CD14-positive monocyte (primary cell): ENCODE results near the gene SCN3B. TPM values are rescaled to one million over a fixed set of nuclear protein-coding genes. Genes with fewer than 3 reads are reported as not detected.

Experiments
- DNase-seq, 3 donors: peaks; one replicate each; pipeline ENCODE4 v3.0.0-alpha.2; 2011 to 2022
- H2AFZ ChIP-seq: 2 replicates; pipeline ENCODE4 v1.6.0; 2012; ENCODE audit warnings: mild to moderate bottlenecking, low read depth, low read length, inconsistent platforms; ENCODE audit not compliant: insufficient read depth, poor library complexity, severe bottlenecking
- H3K27ac ChIP-seq, 2 donors: 1 replicate in 1 of 2; 2 replicates in 1 of 2; pipeline ENCODE4 v1.5.1; 2012 to 2013; ENCODE audit warnings: low read length in 2 of 2, control low read depth in 1 of 2, inconsistent platforms in 1 of 2, low read depth in 1 of 2, mild to moderate bottlenecking in 1 of 2
- H3K27me3 ChIP-seq, 2 donors: one replicate each; pipeline versions ENCODE4 v1.6.0 to v1.6.1; 2011 to 2013; ENCODE audit warnings: low read length in 2 of 2; ENCODE audit not compliant: control insufficient read depth in 2 of 2, insufficient read depth in 2 of 2
- H3K36me3 ChIP-seq, 2 donors: replicated peaks in 1 of 2; 1 replicate in 1 of 2; 2 replicates in 1 of 2; pipeline versions ENCODE4 v1.5.1 to v1.6.1; 2012 to 2013; ENCODE audit warnings: low read length in 2 of 2, control low read depth in 1 of 2, inconsistent platforms in 1 of 2, mild to moderate bottlenecking in 1 of 2; ENCODE audit not compliant: insufficient read depth in 2 of 2, control insufficient read depth in 1 of 2
- H3K4me1 ChIP-seq, 2 donors: 1 replicate in 1 of 2; 2 replicates in 1 of 2; pipeline versions ENCODE4 v1.5.1 to v1.6.1; 2012 to 2013; ENCODE audit warnings: low read length in 2 of 2, control low read depth in 1 of 2, inconsistent platforms in 1 of 2, mild to moderate bottlenecking in 1 of 2, moderate library complexity in 1 of 2; ENCODE audit not compliant: insufficient read depth in 2 of 2, control insufficient read depth in 1 of 2
- H3K4me2 ChIP-seq: replicated peaks from 2 replicates; pipeline ENCODE3; 2012; ENCODE audit warnings: low read length, moderate library complexity, mild to moderate bottlenecking; ENCODE audit not compliant: poor library complexity, severe bottlenecking; ENCODE audit errors: extremely low read depth
- H3K4me3 ChIP-seq, 3 experiments: fragments of 200-600 bp in 1 of 3; sonication (generic) in 1 of 3; replicated peaks in 1 of 3; 1 replicate in 2 of 3; 2 replicates in 1 of 3; pipeline ENCODE4 v1.5.1; 2011 to 2013; ENCODE audit warnings: low read length in 3 of 3, mild to moderate bottlenecking in 3 of 3, control low read depth in 2 of 3, low read depth in 2 of 3, inconsistent platforms in 1 of 3, moderate library complexity in 1 of 3
- H3K79me2 ChIP-seq: 2 replicates; pipeline ENCODE4 v1.6.0; 2012; ENCODE audit warnings: mild to moderate bottlenecking, control low read depth, inconsistent platforms, low read length, moderate library complexity; ENCODE audit not compliant: insufficient read depth
- H3K9ac ChIP-seq: 2 replicates; pipeline ENCODE4 v1.6.0; 2017; ENCODE audit warnings: low read length, mild to moderate bottlenecking; ENCODE audit not compliant: insufficient read depth, poor library complexity, severe bottlenecking
- H3K9me3 ChIP-seq, 2 donors: replicated peaks in 1 of 2; 1 replicate in 1 of 2; 2 replicates in 1 of 2; pipeline versions ENCODE4 v1.5.1 to v1.6.1; 2012 to 2013; ENCODE audit warnings: low read length in 2 of 2, control low read depth in 1 of 2; ENCODE audit not compliant: control insufficient read depth in 1 of 2, insufficient read depth in 1 of 2
- H4K20me1 ChIP-seq: 2 replicates; pipeline ENCODE4 v1.6.0; 2012; ENCODE audit warnings: mild to moderate bottlenecking, low read length, control low read depth, moderate library complexity; ENCODE audit not compliant: insufficient read depth
- H3K27ac Mint-ChIP-seq, 7 donors: one replicate each; pipeline ENCODE4 v1.8.0; 2020; ENCODE audit warnings: mild to moderate bottlenecking in 7 of 7, mixed read lengths in 7 of 7, moderate library complexity in 6 of 7, inconsistent platforms in 2 of 7
- H3K27me3 Mint-ChIP-seq, 3 donors: one replicate each; pipeline ENCODE4 v1.8.0; 2021 to 2022; ENCODE audit warnings: low read depth in 3 of 3, mild to moderate bottlenecking in 3 of 3, mixed read lengths in 3 of 3, moderate library complexity in 3 of 3, inconsistent platforms in 1 of 3
- H3K36me3 Mint-ChIP-seq, 2 donors: one replicate each; pipeline ENCODE4 v1.8.0; 2020; ENCODE audit warnings: mixed read lengths in 2 of 2, inconsistent platforms in 1 of 2, mild to moderate bottlenecking in 1 of 2
- H3K4me1 Mint-ChIP-seq: one replicate; pipeline ENCODE4 v1.8.0; 2020; ENCODE audit warnings: mild to moderate bottlenecking, mixed read lengths
- H3K4me3 Mint-ChIP-seq, 2 donors: one replicate each; pipeline ENCODE4 v1.8.0; 2020; ENCODE audit warnings: mild to moderate bottlenecking in 2 of 2, mixed read lengths in 2 of 2, moderate library complexity in 1 of 2
- H3K9me3 Mint-ChIP-seq, 7 donors: one replicate each; pipeline ENCODE4 v1.8.0; 2020 to 2022; ENCODE audit warnings: mixed read lengths in 7 of 7, mild to moderate bottlenecking in 6 of 7, moderate library complexity in 6 of 7, inconsistent platforms in 2 of 7
- CTCF ChIP-seq: fragments of 200-600 bp; IDR thresholded peaks from one replicate; pipeline ENCODE4 v1.8.0; 2022; ENCODE audit warnings: antibody characterized with exemption, mild to moderate bottlenecking
- whole genome bisulfite sequencing: methylation state at CpG from one replicate; pipeline ENCODE4 v1.1.5; 2013; ENCODE audit warnings: missing lambda C conversion rate; ENCODE audit not compliant: insufficient coverage; 5-methylcytosine and 5-hydroxymethylcytosine counted together
- intact Hi-C, 2 donors: fragments of 100-400 bp; cut with micrococcal nuclease; formaldehyde crosslinking; loops; one replicate each; pipeline versions ENCODE4 v1.15.0 to v1.15.1; 2023
- polyA plus RNA-seq, 3 donors: library from polyadenylated mRNA; depleted of rRNA in 1 of 3; unstranded in 2 of 3; stranded (reverse) in 1 of 3; fragments of 300-500 nt in 2 of 3; fragments of >200 nt in 1 of 3; fragmentation: Illumina TruSeq in 2 of 3; gene quantifications; 1 replicate in 2 of 3; 2 replicates in 1 of 3; pipeline ENCODE4 v1.2.3, GENCODE V29; 2012 to 2021

Gene SCN3B
- polyA plus RNA-seq, 3 donors: not detected

- Histone ChIP-seq H3K4me3 (no peak overlapping the region), H3K79me2 (no peaks in the 10 kb centered on the region), H3K4me1 (no peaks in the 10 kb centered on the region), H2AFZ (no peak overlapping the region), H3K27me3 (no peaks in the 10 kb centered on the region), H4K20me1 (no peaks in the 10 kb centered on the region), H3K27ac (no peak overlapping the region), H3K9me3 (no peaks in the 10 kb centered on the region), H3K9ac (no peak overlapping the region), H3K4me2 (no peak overlapping the region), H3K36me3 (no peaks in the 10 kb centered on the region)
- no peak overlapping the region for H3K4me3 Mint-ChIP-seq
- no peak overlapping the region for H3K27ac Mint-ChIP-seq
- peaks cover 3% of the 10 kb centered on the region for H3K4me1 Mint-ChIP-seq
- no peaks in the 10 kb centered on the region for H3K9me3 Mint-ChIP-seq
- 93% methylated on average over 15 of the region's 15 CpGs for WGBS
- TF ChIP-seq CTCF: no peak
- H3K27me3 Mint-ChIP-seq: peaks cover 6 to 23% (median 14%) of the 10 kb centered on the region in 3 donors
- no peaks in the 10 kb centered on the region for H3K36me3 Mint-ChIP-seq
- no peak for DNase-seq
- intact Hi-C loops: no loop called here
Measured at GRCh38 chr11:123642435-123642834, 12.0 kb downstream of the SCN3B start.

GRCh38 chr11:123641495-123641840 is 13.0 kb downstream of the SCN3B start:
- peaks cover 3% of the 10 kb centered on the region for H3K4me1 Mint-ChIP-seq
- no peak for DNase-seq
- WGBS: 51% methylated on average over 2 of the region's 4 CpGs
- no peaks in the 10 kb centered on the region for H3K9me3 ChIP-seq
- H3K4me2 ChIP-seq: no peak overlapping the region
- no peaks in the 10 kb centered on the region for H3K79me2 ChIP-seq
- H3K4me3 Mint-ChIP-seq: no peak overlapping the region
- intact Hi-C loops: no loop called here
- H3K27me3 ChIP-seq: no peaks in the 10 kb centered on the region
- H3K36me3 ChIP-seq: no peaks in the 10 kb centered on the region
- peaks cover 6 to 18% (median 15%) of the 10 kb centered on the region in 3 donors for H3K27me3 Mint-ChIP-seq
- H3K9ac ChIP-seq: no peak overlapping the region
- H4K20me1 ChIP-seq: no peaks in the 10 kb centered on the region
- H3K4me3 ChIP-seq: no peak overlapping the region
- H3K27ac ChIP-seq: no peak overlapping the region
- no peak for TF ChIP-seq CTCF
- no peak overlapping the region for H3K27ac Mint-ChIP-seq
- H2AFZ ChIP-seq: no peak overlapping the region
- H3K36me3 Mint-ChIP-seq: no peaks in the 10 kb centered on the region
- H3K4me1 ChIP-seq: no peaks in the 10 kb centered on the region
- H3K9me3 Mint-ChIP-seq: no peaks in the 10 kb centered on the region
